GOT3 (cell line): ENCODE measurements around the gene FAM221B.
A peak's percentile ranks its signal among the peaks of the same experiment; 100 is the strongest.

ENCODE experiments used
- DNase-seq: peaks from one replicate; lab custom pipeline; 2025; ENCODE audit warnings: mixed read lengths; lab: John Stamatoyannopoulos, UW

The FAM221B gene

GRCh38 chr9:35820076-35820475, 8.5 kb downstream of the FAM221B start:
- no peak for DNase-seq

GRCh38 chr9:35818341-35818740, 10.2 kb downstream of the FAM221B start:
- DNase-seq, result no peak

GRCh38 chr9:35816708-35817107, 11.8 kb downstream of the FAM221B start:
- no peak for DNase-seq

GRCh38 chr9:35814841-35815543, 13.5 kb downstream of the FAM221B start, which contains the start of gene HINT2:
Gene HINT2 (minus strand): TSS chr9:35815042. CDS start chr9:35814979, 63 bp downstream.
- DNase-seq, result peak; percentile 69

- DNase-seq, result no peak
These were observed 14.3 kb downstream of the FAM221B start for GRCh38 chr9:35814106-35814840.

GRCh38 chr9:35813434-35814105, 15.0 kb downstream of the FAM221B start:
- no peak for DNase-seq

- peak; percentile 53 for DNase-seq
These were observed 16.4 kb downstream of the FAM221B start, which contains the start of gene SPAG8 for GRCh38 chr9:35812025-35812602. Gene SPAG8 (minus strand): TSS chr9:35812262. CDS start chr9:35812147, 115 bp downstream.

- no peak for DNase-seq
These were observed 17.0 kb downstream of the FAM221B start for GRCh38 chr9:35811381-35812024.

GRCh38 chr9:35810122-35810521, 18.4 kb downstream of the FAM221B start:
- no peak for DNase-seq

GRCh38 chr9:35808433-35808832, 20.1 kb downstream of the FAM221B start:
- no peak for DNase-seq

GRCh38 chr9:35806101-35806500, 22.4 kb downstream of the FAM221B start:
- DNase-seq, result no peak

- DNase-seq, result no peak
These were observed 27.0 kb downstream of the FAM221B start for GRCh38 chr9:35801328-35802128.

GRCh38 chr9:35800530-35800929, 28.0 kb downstream of the FAM221B start:
- DNase-seq, result no peak

- no peak for DNase-seq
These were observed 29.7 kb downstream of the FAM221B start for GRCh38 chr9:35798658-35799374.

GRCh38 chr9:35797311-35798109, 31.0 kb downstream of the FAM221B start:
- no peak for DNase-seq

GRCh38 chr9:35795695-35796094, 32.8 kb downstream of the FAM221B start:
- no peak for DNase-seq

- DNase-seq, result no peak
These were observed 35.1 kb downstream of the FAM221B start for GRCh38 chr9:35793461-35793860.

- DNase-seq, result no peak
These were observed 35.7 kb downstream of the FAM221B start for GRCh38 chr9:35792826-35793225.

GRCh38 chr9:35792024-35792813, 36.3 kb downstream of the FAM221B start:
- DNase-seq, result no peak
